Loucy (cell line): ENCODE results near the gene NCOA1.

ENCODE experiments used
- H2AFZ ChIP-seq: fragments of 200-600 bp; sonication (generic); 2 replicates; pipeline ENCODE4 v1.6.0; 2016; ENCODE audit warnings: antibody characterized with exemption, mild to moderate bottlenecking, low read length, moderate library complexity
- H3F3A ChIP-seq: fragments of 200-600 bp; 2 replicates; pipeline ENCODE4 v1.6.0; 2016; ENCODE audit warnings: antibody characterized with exemption, low read depth, mild to moderate bottlenecking
- H3K27me3 ChIP-seq: fragments of 200-600 bp; sonication (generic); 2 replicates; pipeline ENCODE4 v1.6.1; 2014; ENCODE audit warnings: low read length, mild to moderate bottlenecking; ENCODE audit not compliant: insufficient read depth, poor library complexity, severe bottlenecking
- H3K36me3 ChIP-seq: fragments of 200-600 bp; sonication (generic); 2 replicates; pipeline ENCODE4 v1.6.1; 2016; ENCODE audit warnings: low read length; ENCODE audit not compliant: insufficient read depth
- H3K4me1 ChIP-seq: fragments of 200-600 bp; sonication (generic); 2 replicates; pipeline ENCODE4 v1.5.1; 2014; ENCODE audit warnings: low read length, mild to moderate bottlenecking; ENCODE audit not compliant: insufficient read depth, poor library complexity, severe bottlenecking
- H3K4me2 ChIP-seq: fragments of 200-600 bp; sonication (generic); 2 replicates; pipeline ENCODE4 v1.6.0; 2014; ENCODE audit warnings: antibody characterized with exemption, low read length, low read depth, mild to moderate bottlenecking; ENCODE audit not compliant: poor library complexity, severe bottlenecking
- H3K4me3 ChIP-seq: fragments of 200-600 bp; sonication (generic); 2 replicates; pipeline ENCODE4 v1.5.1; 2014; ENCODE audit warnings: low read length, mild to moderate bottlenecking, mixed read lengths; ENCODE audit not compliant: poor library complexity, severe bottlenecking
- H3K79me2 ChIP-seq: fragments of 200-600 bp; sonication (generic); 2 replicates; pipeline ENCODE4 v1.6.1; 2014; ENCODE audit warnings: low read length; ENCODE audit not compliant: insufficient read depth
- H3K9ac ChIP-seq: fragments of 200-600 bp; sonication (generic); 2 replicates; pipeline ENCODE4 v1.6.0; 2014; ENCODE audit warnings: mild to moderate bottlenecking, low read depth, low read length, moderate library complexity; ENCODE audit not compliant: poor library complexity, severe bottlenecking
- H3K9me2 ChIP-seq: fragments of 200-600 bp; sonication (generic); replicated peaks from 2 replicates; pipeline ENCODE4 v1.6.1; 2016; ENCODE audit warnings: low read depth, low read length, mixed read lengths
- H3K9me3 ChIP-seq: fragments of 200-600 bp; sonication (generic); 2 replicates; pipeline ENCODE4 v1.6.1; 2014; ENCODE audit warnings: mild to moderate bottlenecking, antibody characterized with exemption, low read length, low read depth; ENCODE audit not compliant: insufficient read depth
- H4K20me1 ChIP-seq: fragments of 200-600 bp; sonication (generic); 2 replicates; pipeline ENCODE4 v1.6.0; 2014; ENCODE audit warnings: antibody characterized with exemption, low read length, mild to moderate bottlenecking; ENCODE audit not compliant: insufficient read depth, poor library complexity, severe bottlenecking
- CTCF ChIP-seq: fragments of 200-600 bp; sonication (generic); conservative IDR thresholded peaks from 2 replicates; pipeline ENCODE4 v1.5.1; 2014; ENCODE audit warnings: mild to moderate bottlenecking, antibody characterized with exemption, low read length
- EZH2phosphoT487 ChIP-seq: fragments of 200-600 bp; IDR thresholded peaks from 2 replicates; pipeline ENCODE4 v1.6.1; 2018; ENCODE audit warnings: antibody characterized with exemption, mild to moderate bottlenecking, moderate library complexity, borderline replicate concordance

NCOA1 gene

GRCh38 chr2:24652265-24653182 is 161.5 kb downstream of the NCOA1 start:
- H4K20me1 ChIP-seq: no peaks in the 10 kb centered on the region
- H3K79me2 ChIP-seq: no peaks in the 10 kb centered on the region
- peaks cover 2% of the 10 kb centered on the region; the same call in 1 of the 2 replicates for H3K36me3 ChIP-seq
- H3K4me1 ChIP-seq: no peaks in the 10 kb centered on the region
- no peak overlapping the region for H3K4me2 ChIP-seq
- H3K9me2 ChIP-seq: no peaks in the 10 kb centered on the region
- no peaks in the 10 kb centered on the region for H3F3A ChIP-seq
- H3K9me3 ChIP-seq: no peaks in the 10 kb centered on the region
- no peak overlapping the region for H2AFZ ChIP-seq
- no peaks in the 10 kb centered on the region for H3K27me3 ChIP-seq
- no peak for TF ChIP-seq EZH2phosphoT487
- TF ChIP-seq CTCF: no peak
- no peak overlapping the region for H3K4me3 ChIP-seq
- no peak overlapping the region for H3K9ac ChIP-seq

- no peaks in the 10 kb centered on the region for H3K9me3 ChIP-seq
- H3K27me3 ChIP-seq: no peaks in the 10 kb centered on the region
- no peak overlapping the region for H3K4me3 ChIP-seq
- no peak for TF ChIP-seq EZH2phosphoT487
- TF ChIP-seq CTCF: no peak
- no peaks in the 10 kb centered on the region for H3K4me1 ChIP-seq
- no peaks in the 10 kb centered on the region for H3F3A ChIP-seq
- no peaks in the 10 kb centered on the region for H3K79me2 ChIP-seq
- peaks cover 14% of the 10 kb centered on the region; the same call in 1 of the 2 replicates for H3K36me3 ChIP-seq
- H3K9me2 ChIP-seq: no peaks in the 10 kb centered on the region
- no peak overlapping the region for H3K4me2 ChIP-seq
- H4K20me1 ChIP-seq: no peaks in the 10 kb centered on the region
- H2AFZ ChIP-seq: no peak overlapping the region
- no peak overlapping the region for H3K9ac ChIP-seq
Observed at GRCh38 chr2:24657818-24658217, 166.8 kb downstream of the NCOA1 start.

- Histone ChIP-seq H3K9ac (no peak overlapping the region), H2AFZ (no peak overlapping the region), H3K4me2 (no peak overlapping the region), H3K79me2 (no peaks in the 10 kb centered on the region), H3F3A (no peaks in the 10 kb centered on the region), H3K4me1 (no peaks in the 10 kb centered on the region), H3K9me3 (no peaks in the 10 kb centered on the region), H4K20me1 (peaks cover 2% of the 10 kb centered on the region), H3K4me3 (no peak overlapping the region), H3K36me3 (peaks cover 14% of the 10 kb centered on the region; the same call in 1 of the 2 replicates), H3K27me3 (no peaks in the 10 kb centered on the region), H3K9me2 (no peaks in the 10 kb centered on the region)
- TF ChIP-seq CTCF (no peak), EZH2phosphoT487 (no peak)
Observed at GRCh38 chr2:24658531-24659202, 167.6 kb downstream of the NCOA1 start.
